B cell (primary cell): ENCODE measurements around the gene N4BP2L2. TPM values are rescaled to one million over a fixed set of nuclear protein-coding genes. Genes with fewer than 3 reads are reported as not detected.

ENCODE experiments used
- ATAC-seq: fragments of 200-7000 bp; cut with Tn5 transposase; one replicate; pipeline ENCODE4 v1.10.0; 2021; ENCODE audit warnings: low read depth, mild to moderate bottlenecking, moderate number of reproducible peaks, moderate library complexity
- CTCF ChIA-PET: fragments of 350-600 bp; sonication (Branson Sonifier 250); formaldehyde crosslinking; loops from one replicate; lab custom pipeline; 2021; ENCODE audit warnings: antibody characterized with exemption, inconsistent platforms; lab: Charles Lee
- POLR2A ChIA-PET: fragments of 350-600 bp; sonication (Branson Sonifier 250); formaldehyde crosslinking; loops from one replicate; lab custom pipeline; 2021; ENCODE audit warnings: antibody characterized with exemption; lab: Charles Lee
- DNase-seq: peaks from one replicate; pipeline ENCODE4 v3.0.0; 2013
- H2AFZ ChIP-seq: 2 replicates; pipeline ENCODE4 v1.6.1; 2012; ENCODE audit warnings: mild to moderate bottlenecking, low read depth, low read length; ENCODE audit not compliant: insufficient read depth, poor library complexity, severe bottlenecking
- H3K27ac ChIP-seq, 2 donors: 1 replicate in 1 of 2; 2 replicates in 1 of 2; pipeline ENCODE4 v1.5.1; 2012 to 2013; ENCODE audit warnings: low read length in 2 of 2, mild to moderate bottlenecking in 2 of 2, moderate library complexity in 1 of 2
- H3K27me3 ChIP-seq, 4 experiments: fragments of 200-600 bp in 1 of 4; sonication (generic) in 1 of 4; replicated peaks in 1 of 4; 1 replicate in 2 of 4; 2 replicates in 2 of 4; pipeline versions ENCODE4 v1.6.1 to v1.7.0; 2013 to 2016; ENCODE audit warnings: low read length in 3 of 4, mild to moderate bottlenecking in 2 of 4, mixed read lengths in 1 of 4, moderate library complexity in 1 of 4; ENCODE audit not compliant: insufficient read depth in 4 of 4, control insufficient read depth in 3 of 4; ENCODE audit errors: control extremely low read depth in 1 of 4
- H3K36me3 ChIP-seq, 2 experiments: replicated peaks in 1 of 2; 1 replicate in 1 of 2; 2 replicates in 1 of 2; pipeline versions ENCODE4 v1.6.1 to v1.7.1; 2013; ENCODE audit warnings: low read length in 1 of 2; ENCODE audit not compliant: insufficient read depth in 2 of 2, control insufficient read depth in 1 of 2; ENCODE audit errors: control extremely low read depth in 1 of 2, extremely low read depth in 1 of 2
- H3K4me1 ChIP-seq, 2 donors: fragments of 200-600 bp in 1 of 2; sonication (generic) in 1 of 2; 1 replicate in 1 of 2; 2 replicates in 1 of 2; pipeline versions ENCODE4 v1.5.1 to v1.6.1; 2013 to 2017; ENCODE audit warnings: low read length in 2 of 2; ENCODE audit not compliant: control insufficient read depth in 2 of 2, insufficient read depth in 2 of 2
- H3K4me2 ChIP-seq: replicated peaks from 2 replicates; pipeline ENCODE3; 2012; ENCODE audit warnings: mild to moderate bottlenecking, low read depth, low read length; ENCODE audit not compliant: poor library complexity, severe bottlenecking
- H3K4me3 ChIP-seq, 5 experiments: fragments of 200-600 bp in 1 of 5; sonication (generic) in 1 of 5; 1 replicate in 3 of 5; 2 replicates in 2 of 5; pipeline versions ENCODE4 v1.5.1 to v1.7.0; 2011 to 2016; ENCODE audit warnings: low read length in 4 of 5, mild to moderate bottlenecking in 4 of 5, low read depth in 2 of 5, control low read depth in 1 of 5, moderate library complexity in 1 of 5; ENCODE audit not compliant: insufficient read depth in 1 of 5; ENCODE audit errors: control extremely low read depth in 1 of 5, extremely low read depth in 1 of 5
- H3K79me2 ChIP-seq: fragments of 200-600 bp; sonication (generic); one replicate; pipeline ENCODE4 v1.6.0; 2016; ENCODE audit warnings: low read length; ENCODE audit not compliant: control insufficient read depth, insufficient read depth
- H3K9ac ChIP-seq: fragments of 200-600 bp; sonication (generic); 2 replicates; pipeline ENCODE4 v1.6.1; 2017; ENCODE audit warnings: mild to moderate bottlenecking, low read length, moderate library complexity
- H3K9me3 ChIP-seq, 3 donors: one replicate each; pipeline versions ENCODE4 v1.6.1 to v1.7.1; 2013; ENCODE audit warnings: low read length in 2 of 3; ENCODE audit not compliant: control insufficient read depth in 2 of 3, insufficient read depth in 1 of 3; ENCODE audit errors: control extremely low read depth in 1 of 3
- H4K20me1 ChIP-seq: 2 replicates; pipeline ENCODE4 v1.6.0; 2012; ENCODE audit warnings: mild to moderate bottlenecking, low read length; ENCODE audit not compliant: insufficient read depth, control insufficient read depth, poor library complexity, severe bottlenecking
- H3K27ac Mint-ChIP-seq: one replicate; pipeline ENCODE4 v1.8.0; 2021; ENCODE audit warnings: mixed read lengths
- H3K27me3 Mint-ChIP-seq: one replicate; pipeline ENCODE4 v1.8.0; 2021; ENCODE audit warnings: mixed read lengths
- H3K4me1 Mint-ChIP-seq: one replicate; pipeline ENCODE4 v1.8.0; 2021; ENCODE audit warnings: mixed read lengths
- H3K4me3 Mint-ChIP-seq: one replicate; pipeline ENCODE4 v1.8.0; 2021; ENCODE audit warnings: mixed read lengths
- H3K9me3 Mint-ChIP-seq: one replicate; pipeline ENCODE4 v1.8.0; 2022; ENCODE audit warnings: mixed read lengths; ENCODE audit not compliant: insufficient read depth
- EZH2 ChIP-seq: IDR thresholded peaks from 2 replicates; pipeline ENCODE4 v1.6.1; 2012; ENCODE audit warnings: borderline replicate concordance, low read depth, mild to moderate bottlenecking, moderate library complexity, low read length; ENCODE audit not compliant: insufficient read depth, poor library complexity, severe bottlenecking
- WGBS: methylation state at CpG from one replicate; pipeline ENCODE4 v1.1.5; 2013; ENCODE audit warnings: missing lambda C conversion rate; ENCODE audit not compliant: insufficient coverage; 5-methylcytosine and 5-hydroxymethylcytosine counted together
- intact Hi-C: fragments of 100-400 bp; cut with micrococcal nuclease; formaldehyde crosslinking; loops from one replicate; pipeline ENCODE4 v1.10.0; 2022
- polyA plus RNA-seq: library from polyadenylated mRNA; depleted of rRNA; stranded (reverse); fragments of >200 nt; gene quantifications from 2 replicates; pipeline ENCODE4 v1.2.3, GENCODE V29; 2012
- total RNA-seq, 2 donors: library from RNA; stranded (reverse); fragments of 120-200 nt in 1 of 2; gene quantifications; 1 replicate in 1 of 2; 2 replicates in 1 of 2; pipeline versions ENCODE4 v1.2.3 to v1.2.4, GENCODE V29; 2013 to 2022
- TF ChIP-seq, protein P1 (sequence below): fragments of 200-600 bp; IDR thresholded peaks from one replicate; pipeline ENCODE4 v1.8.0; 2022; ENCODE audit warnings: antibody characterized with exemption, mild to moderate bottlenecking

The N4BP2L2 gene
- total and polyA plus RNA-seq, 2 donors (not counting 1 experiment from before 2014, with no cell fraction given), result 63.9 to 239 TPM

DNA sequence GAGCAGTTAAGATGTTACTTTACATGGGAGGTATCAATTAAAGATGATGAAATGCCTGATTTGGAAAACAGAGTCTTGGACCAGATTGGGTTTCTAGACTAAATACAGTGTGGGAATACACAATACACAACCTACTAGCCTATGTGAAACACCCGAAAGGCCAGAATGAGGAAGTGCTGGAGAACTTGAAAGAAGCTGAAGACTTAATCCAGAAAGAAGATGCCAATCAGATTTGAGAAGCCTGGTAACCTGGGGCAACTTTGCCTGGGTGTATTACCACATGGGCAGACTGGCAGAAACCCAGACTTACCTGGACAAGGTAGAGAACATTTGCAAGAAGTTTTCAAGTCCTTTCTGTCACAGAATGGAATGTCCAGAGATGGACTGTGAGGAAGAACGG is 153.9 kb downstream of the N4BP2L2 start:
- Mint-ChIP-seq H3K9me3 (no peaks in the 10 kb centered on the region), H3K27ac (no peak overlapping the region), H3K4me3 (no peak overlapping the region), H3K27me3 (no peaks in the 10 kb centered on the region), H3K4me1 (no peaks in the 10 kb centered on the region)
- Histone ChIP-seq H3K27me3 (no peaks in the 10 kb centered on the region), H3K9ac (no peak overlapping the region), H3K4me3 (no peak overlapping the region), H2AFZ (no peak overlapping the region), H3K79me2 (no peaks in the 10 kb centered on the region), H3K27ac (no peak overlapping the region), H3K9me3 (no peaks in the 10 kb centered on the region), H4K20me1 (no peaks in the 10 kb centered on the region), H3K36me3 (no peaks in the 10 kb centered on the region), H3K4me2 (no peak overlapping the region), H3K4me1 (no peaks in the 10 kb centered on the region)
- WGBS, result 86% methylated on average over 2 of the region's 2 CpGs
- no peak for ATAC-seq
- ChIA-PET POLR2A (no interaction called here), CTCF (no interaction called here)
- intact Hi-C loops, result no loop called here
- DNase-seq, result no peak
- TF ChIP-seq, protein P1, sequence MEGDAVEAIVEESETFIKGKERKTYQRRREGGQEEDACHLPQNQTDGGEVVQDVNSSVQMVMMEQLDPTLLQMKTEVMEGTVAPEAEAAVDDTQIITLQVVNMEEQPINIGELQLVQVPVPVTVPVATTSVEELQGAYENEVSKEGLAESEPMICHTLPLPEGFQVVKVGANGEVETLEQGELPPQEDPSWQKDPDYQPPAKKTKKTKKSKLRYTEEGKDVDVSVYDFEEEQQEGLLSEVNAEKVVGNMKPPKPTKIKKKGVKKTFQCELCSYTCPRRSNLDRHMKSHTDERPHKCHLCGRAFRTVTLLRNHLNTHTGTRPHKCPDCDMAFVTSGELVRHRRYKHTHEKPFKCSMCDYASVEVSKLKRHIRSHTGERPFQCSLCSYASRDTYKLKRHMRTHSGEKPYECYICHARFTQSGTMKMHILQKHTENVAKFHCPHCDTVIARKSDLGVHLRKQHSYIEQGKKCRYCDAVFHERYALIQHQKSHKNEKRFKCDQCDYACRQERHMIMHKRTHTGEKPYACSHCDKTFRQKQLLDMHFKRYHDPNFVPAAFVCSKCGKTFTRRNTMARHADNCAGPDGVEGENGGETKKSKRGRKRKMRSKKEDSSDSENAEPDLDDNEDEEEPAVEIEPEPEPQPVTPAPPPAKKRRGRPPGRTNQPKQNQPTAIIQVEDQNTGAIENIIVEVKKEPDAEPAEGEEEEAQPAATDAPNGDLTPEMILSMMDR, result no peak
- TF ChIP-seq EZH2, result no peak

DNA sequence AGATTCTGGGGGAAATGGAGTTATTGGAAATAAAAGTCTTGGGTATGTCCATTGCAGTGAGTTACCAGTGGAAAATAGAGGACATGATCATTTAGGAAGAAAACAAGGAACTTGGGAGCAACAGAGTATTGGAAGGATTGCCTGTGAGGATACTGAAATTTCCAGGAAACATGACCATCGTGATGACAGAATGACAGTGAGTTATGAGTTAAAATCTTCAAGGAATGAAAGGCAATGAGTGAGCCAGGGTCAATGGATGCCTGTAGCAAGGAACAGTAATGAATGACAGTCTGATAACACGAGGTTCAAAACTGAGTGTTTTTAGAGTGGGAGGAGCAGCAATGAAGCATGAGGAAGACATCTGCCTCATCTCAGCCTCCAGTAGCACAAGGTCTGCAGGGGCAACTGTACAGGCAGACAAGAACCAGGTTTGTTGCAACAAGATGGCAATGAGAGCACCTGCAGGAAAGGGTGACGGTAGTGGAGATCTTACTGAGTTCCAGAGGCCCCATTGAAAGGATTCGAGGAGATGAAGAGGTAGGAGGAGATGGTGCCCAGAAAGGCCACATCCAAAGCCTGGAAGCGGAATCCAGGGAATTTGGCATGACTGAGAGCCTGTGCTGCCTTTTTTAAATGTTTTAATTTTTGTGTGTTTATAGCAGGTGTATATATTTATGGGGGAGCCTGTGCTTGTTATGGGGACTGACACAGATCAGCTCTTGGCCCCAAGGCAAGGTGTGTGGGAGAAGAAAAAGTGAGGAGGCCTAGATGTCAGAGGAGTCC is 154.6 kb downstream of the N4BP2L2 start:
- no peaks in the 10 kb centered on the region for H4K20me1 ChIP-seq
- H3K4me1 ChIP-seq, result no peaks in the 10 kb centered on the region
- Mint-ChIP-seq H3K9me3 (no peaks in the 10 kb centered on the region), H3K4me1 (no peaks in the 10 kb centered on the region), H3K27ac (no peak overlapping the region), H3K27me3 (no peaks in the 10 kb centered on the region), H3K4me3 (no peak overlapping the region)
- H3K79me2 ChIP-seq, result no peaks in the 10 kb centered on the region
- ATAC-seq (no peak), DNase-seq (no peak)
- no peak overlapping the region for H2AFZ ChIP-seq
- WGBS, result 95% methylated on average over 5 of the region's 5 CpGs
- no peak overlapping the region for H3K4me2 ChIP-seq
- ChIA-PET CTCF (interaction anchor here (1.3 kb wide), 1 partner anchor 59 kb away, joined by 3 read pairs; no protein-coding TSS in a partner anchor), POLR2A (no interaction called here)
- no peaks in the 10 kb centered on the region for H3K9me3 ChIP-seq
- no peaks in the 10 kb centered on the region for H3K27me3 ChIP-seq
- no peak overlapping the region for H3K4me3 ChIP-seq
- intact Hi-C loops, result no loop called here
- no peak overlapping the region for H3K27ac ChIP-seq
- TF ChIP-seq, protein P1, result no peak
- no peak for TF ChIP-seq EZH2
- H3K9ac ChIP-seq, result no peak overlapping the region
- H3K36me3 ChIP-seq, result no peaks in the 10 kb centered on the region
